ENCODE data around the gene AGAP3.
A peak's percentile ranks its signal among the peaks of the same experiment; 100 is the strongest.

Gene AGAP3

GRCh38 chr7:151167197-151167961 lies 81.1 kb downstream of the AGAP3 start, which contains the start of gene GBX1:
Gene GBX1 (minus strand): TSS chr7:151167694. CDS start chr7:151167548, 146 bp downstream.
- no peak for DNase-seq (ENCODE audit: low read depth)

DNA sequence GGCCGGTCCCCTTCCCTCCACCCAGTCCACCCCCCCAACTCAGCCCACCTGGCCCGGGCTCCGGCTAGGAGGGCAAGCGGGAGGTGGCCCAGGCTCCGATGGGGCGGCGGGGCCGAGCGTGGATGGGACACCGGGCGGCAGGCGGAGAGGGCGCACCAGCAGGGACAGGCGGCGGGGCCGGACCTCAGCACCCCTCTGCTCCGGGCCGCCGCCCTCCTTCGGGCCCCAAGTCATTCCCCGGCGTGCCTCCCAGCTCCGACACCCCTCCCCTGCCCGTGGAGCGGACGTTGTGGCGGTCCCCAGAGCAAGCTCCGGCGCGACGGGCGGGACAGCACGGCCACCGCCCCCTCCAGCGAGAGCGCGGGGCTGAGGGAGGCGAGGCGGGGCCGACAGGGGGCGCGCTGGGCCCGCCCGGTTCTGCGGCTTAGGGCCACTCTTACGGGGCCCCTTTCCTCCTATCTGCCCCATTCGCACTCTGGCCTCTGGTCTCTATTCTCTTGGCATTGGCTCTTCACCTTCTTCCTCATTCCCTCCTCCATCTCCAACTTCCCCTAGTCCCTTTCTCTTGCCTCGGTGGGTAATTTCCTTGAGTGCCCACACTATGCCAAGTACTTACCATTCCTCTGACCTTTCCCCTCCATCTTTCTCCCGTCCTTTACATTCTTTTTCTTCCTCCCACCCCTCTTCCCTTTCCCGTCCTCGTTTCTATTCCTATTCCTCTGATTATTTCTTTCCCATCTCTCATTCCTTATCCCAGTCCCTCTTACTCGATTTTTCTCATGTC lies 81.9 kb downstream of the AGAP3 start:
- DNase-seq (ENCODE audit: low read depth) = peak; percentile 48

DNA sequence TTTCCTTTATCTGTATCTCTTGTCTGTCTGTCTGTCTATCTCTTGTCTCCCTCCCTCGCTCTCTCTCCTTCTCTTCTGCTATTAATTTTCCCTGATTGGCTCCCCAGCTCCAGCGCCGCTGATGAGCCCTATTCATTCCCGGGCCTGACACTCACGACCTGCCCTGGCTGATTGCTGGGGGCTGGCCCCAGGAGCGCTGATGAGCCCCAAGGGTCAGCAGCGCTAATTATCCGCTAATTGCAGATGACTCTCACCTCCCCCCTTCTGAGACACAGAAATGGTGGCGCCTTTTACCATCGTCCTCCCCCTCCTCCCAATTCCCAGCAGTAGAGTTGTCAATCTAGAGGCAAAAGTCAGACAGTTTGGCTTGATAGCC lies 82.5 kb downstream of the AGAP3 start:
- DNase-seq (ENCODE audit: low read depth) = no peak

DNA sequence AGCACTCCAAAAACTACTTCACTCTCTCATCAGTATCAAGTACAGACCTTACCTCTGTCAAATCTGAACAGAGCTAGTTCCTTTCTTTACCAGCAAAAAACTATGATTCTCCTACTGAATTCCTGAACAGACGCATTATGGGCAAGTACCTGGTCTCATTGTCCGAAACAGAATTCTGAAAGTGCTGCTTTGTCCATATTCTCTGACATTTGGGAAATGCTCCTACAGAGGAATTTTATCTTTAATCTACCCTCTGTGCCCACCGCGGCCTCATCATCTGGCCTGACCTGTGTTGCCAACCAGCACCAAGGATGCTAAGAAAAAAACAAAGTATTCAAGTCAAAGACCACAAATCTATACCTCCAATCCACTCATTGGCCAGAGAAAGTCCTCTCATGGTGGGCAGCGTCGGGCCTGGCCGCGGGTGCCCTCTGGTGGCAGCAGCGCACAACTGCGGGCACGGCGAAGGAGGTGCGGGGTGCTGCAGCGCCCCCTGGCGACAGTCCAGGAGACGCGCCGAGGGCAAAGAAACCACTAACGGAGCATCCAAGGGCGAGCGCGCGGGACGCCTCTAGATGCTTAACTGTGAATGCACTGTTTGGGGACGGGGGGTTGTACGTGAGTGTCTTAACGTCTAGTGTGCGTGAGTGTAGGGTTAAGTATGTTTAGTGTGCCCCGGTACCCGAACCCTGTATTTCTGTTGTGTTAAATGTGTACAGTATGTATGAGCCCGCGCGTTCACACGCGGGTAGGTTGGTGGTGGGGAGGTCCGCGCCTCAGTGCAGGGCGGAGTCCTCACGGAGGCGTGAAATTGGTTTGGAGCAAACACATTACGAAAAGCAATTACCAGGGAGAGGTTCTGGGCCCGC lies 86.2 kb downstream of the AGAP3 start:
- peak; percentile 77 for DNase-seq (ENCODE audit: low read depth)

DNA sequence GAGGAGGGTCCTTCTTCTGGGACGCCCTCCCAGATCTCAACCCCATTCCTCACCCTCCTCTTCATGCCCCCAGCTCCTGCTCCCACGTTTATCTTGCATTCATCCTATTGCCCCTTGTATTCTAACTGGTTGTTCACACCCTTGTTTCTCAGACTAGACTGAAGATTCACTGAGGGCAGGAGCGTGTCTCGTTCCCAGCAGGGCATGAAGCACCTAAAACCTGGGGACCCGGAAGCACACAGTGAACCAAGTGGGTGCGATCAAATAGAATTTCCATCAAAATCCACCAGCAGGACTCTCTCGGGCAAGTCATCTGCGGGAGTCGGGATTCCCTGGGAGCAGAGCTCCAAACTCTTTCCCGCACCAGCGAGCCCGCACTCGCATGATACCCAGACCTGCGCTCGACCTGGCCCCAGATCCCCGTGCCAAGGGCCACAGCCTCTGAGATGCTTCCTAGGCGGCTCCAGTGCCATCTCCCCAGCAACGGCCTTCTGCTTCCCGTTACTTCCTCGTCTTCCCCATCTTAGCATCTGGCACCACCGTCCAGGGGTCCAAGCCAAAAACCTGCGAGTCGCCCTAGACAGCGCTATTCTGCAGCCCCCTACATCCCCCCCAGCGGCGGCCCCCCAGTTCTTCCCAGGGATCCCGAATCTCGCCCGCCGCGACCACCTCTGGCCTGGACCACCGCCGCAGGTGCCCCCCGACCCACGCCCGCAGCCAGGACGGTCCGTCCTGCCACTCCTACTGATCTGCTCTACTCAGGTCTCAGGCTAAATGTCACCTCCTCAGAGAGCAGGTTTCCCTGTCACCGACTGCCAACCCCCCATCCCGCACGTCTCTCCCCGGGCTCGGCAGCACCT lies 87.3 kb downstream of the AGAP3 start:
- no peak for DNase-seq (ENCODE audit: low read depth)

GRCh38 chr7:151174246-151175046 lies 88.2 kb downstream of the AGAP3 start:
- no peak for DNase-seq (ENCODE audit: low read depth)

DNA sequence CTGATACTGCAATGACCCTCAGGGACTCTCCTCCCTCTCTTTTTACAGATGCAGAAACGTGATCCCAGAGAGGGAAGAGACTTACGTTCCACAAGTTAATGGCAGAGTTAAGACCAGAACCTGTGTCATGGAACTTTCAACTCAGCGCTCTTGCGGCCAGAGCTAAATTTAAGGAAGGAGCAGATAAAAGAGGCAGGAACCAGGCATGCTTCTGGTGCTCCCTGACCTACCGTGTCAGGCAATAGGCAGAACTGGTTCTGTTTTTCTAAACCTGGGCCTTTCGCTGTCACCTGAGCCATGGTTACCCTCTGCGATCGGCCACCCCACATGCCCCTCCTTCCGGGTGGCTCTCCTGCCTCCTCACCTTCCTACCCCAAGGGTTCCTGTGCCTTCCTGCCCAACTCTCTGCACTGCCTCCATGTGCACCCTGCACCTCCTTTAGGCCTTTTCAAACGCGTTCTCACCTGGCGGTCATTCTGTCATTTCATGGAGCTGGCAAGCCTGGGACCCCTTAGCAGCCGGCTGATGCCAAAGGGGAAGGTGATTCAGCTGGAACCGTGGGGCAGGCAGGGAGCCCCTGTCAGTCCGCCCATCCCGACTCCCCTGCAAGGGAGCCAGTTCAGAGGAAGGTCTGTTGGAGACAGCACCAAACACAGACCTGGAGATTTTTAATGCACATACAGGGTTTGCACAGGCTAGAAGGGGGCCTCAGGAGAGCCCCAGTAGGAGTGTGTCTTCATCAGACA lies 88.9 kb downstream of the AGAP3 start:
- no peak for DNase-seq (ENCODE audit: low read depth)

DNA sequence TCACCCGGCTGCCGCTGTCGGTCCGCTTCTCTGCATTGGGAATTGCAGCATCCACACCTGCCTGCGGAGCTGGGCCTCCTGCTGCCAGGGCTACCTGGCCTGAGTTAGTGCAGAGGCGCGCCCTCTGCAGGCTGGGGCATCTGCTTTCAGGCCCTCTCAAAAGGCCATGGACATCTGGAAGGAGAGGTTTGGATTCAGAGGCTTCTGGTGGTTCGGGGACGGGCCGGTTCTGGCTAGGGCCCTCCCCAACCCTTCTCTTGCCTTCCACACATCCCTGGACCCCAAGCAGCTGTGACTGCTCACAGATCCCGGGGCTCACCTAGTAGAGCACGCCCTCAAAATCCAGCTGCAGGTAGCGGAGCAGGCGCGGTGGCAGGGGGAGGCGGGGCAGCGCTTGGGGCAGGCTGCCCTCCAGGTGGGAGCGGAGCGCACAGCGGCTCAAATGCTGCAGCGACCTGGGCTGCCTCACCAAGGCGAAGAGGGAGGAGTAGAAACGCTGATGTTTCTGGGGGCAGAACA lies 89.6 kb downstream of the AGAP3 start:
- DNase-seq (ENCODE audit: low read depth) = no peak

- no peak for DNase-seq (ENCODE audit: low read depth)
Measured at GRCh38 chr7:151176401-151176800, 90.1 kb downstream of the AGAP3 start.

DNA sequence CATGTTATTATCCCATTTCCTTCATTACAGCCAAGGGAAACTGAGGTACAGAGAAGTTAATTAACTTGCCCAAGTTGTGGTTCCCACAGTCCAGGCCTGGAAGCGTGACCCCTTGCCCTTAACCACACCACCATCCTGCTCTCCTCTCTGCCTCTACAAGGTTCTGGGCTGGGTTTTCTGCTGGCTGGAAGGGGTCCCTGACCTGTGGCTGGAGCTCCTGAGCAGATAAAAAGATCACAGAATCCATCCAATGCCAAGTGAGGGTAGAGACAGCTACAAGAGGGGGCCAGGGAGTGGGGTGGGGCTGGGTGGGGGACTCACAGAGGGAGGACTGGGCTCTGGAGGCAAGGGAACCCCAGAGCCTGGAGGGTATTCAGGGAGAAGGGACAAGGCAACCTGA lies 91.0 kb downstream of the AGAP3 start:
- DNase-seq (ENCODE audit: low read depth) = no peak

- DNase-seq (ENCODE audit: low read depth) = no peak
Measured at GRCh38 chr7:151178236-151178635, 92.0 kb downstream of the AGAP3 start.

DNA sequence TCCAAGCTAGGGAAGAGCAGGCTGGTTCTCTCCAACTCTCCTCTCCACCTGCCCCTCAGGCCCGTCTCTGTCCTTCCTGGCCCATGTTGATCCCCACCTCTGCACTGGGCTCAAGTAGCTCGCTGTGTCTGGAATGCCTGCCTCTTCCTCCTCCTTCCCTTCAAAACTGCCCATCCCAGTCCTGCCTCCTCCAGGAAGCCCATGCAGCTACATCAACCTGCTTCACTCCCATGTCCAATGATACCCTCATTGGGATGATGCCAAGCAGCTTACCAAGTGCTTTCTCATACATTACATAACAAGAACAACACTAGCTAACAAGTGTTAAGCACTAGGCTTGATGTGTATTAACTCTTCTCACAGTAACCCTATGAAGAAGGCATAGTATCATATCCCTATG lies 92.6 kb downstream of the AGAP3 start:
- no peak for DNase-seq (ENCODE audit: low read depth)

GRCh38 chr7:151179287-151179860 lies 93.1 kb downstream of the AGAP3 start:
- no peak for DNase-seq (ENCODE audit: low read depth)

GRCh38 chr7:151179946-151180345 lies 93.7 kb downstream of the AGAP3 start:
- no peak for DNase-seq (ENCODE audit: low read depth)

GRCh38 chr7:151181011-151181431 lies 94.7 kb downstream of the AGAP3 start:
- no peak for DNase-seq (ENCODE audit: low read depth)

- no peak for DNase-seq (ENCODE audit: low read depth)
Measured at GRCh38 chr7:151185762-151186639, 99.7 kb downstream of the AGAP3 start.

DNA sequence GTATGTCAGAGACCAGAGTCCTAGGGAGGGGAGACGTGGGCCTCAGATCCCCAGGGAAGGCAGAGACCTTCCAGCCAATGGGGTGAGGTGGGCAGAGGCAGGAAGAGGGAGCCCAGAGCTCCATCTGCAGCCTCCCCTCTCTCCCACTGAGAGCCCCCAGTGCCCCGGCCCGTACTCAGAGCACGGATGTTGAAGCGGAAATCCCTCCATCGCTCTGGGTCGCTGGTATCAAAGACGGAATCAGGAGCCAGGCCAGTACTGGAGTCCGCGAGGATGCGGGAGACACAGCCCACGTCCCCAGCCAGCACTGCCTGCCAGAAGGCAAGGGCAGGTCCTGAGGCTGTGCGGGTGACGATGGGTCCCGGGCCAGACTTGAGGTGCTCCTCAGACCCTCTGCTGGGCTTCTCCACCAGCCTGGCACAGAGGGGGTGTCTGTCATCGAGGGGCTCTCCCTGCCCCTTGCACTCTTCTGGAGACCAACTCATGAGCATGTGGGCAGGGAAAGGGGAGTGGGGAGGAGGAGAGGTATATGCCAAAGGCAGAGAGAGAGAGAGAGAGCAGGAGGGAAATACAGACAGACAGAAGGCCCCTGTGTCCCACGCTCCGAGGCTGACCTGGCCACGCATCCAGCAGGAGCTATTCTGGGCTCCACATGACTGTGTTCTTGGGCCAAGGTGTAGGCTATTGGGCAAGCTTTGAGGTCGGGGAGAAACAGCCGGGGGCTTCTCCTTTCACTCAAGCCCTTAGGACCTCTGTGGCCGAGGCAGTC lies 100.5 kb downstream of the AGAP3 start, which contains the start of gene ASB10:
ASB10 (minus strand) TSS at position 611 of the 769 bp plus-strand sequence; CDS start at position 491, 120 bp downstream.
- no peak for DNase-seq (ENCODE audit: low read depth)

Data from activated T-cell treated with anti-CD3 and anti-CD28 coated beads for 1 hour (primary cell).